Neural cell (in vitro differentiated cells): ENCODE results near the gene COX7B2. TPM values are rescaled to one million over a fixed set of nuclear protein-coding genes. Genes with fewer than 3 reads are reported as not detected.

ENCODE experiments used
- H2AFZ ChIP-seq: fragments of 200-600, 300-800 bp; sonication (generic), shearing (Covaris generic); 2 replicates; pipeline ENCODE4 v1.6.0; 2014; ENCODE audit warnings: low read depth, mild to moderate bottlenecking, antibody characterized with exemption, low read length, moderate library complexity
- H3F3A ChIP-seq: fragments of 200-600 bp; shearing (Covaris generic); 2 replicates; pipeline ENCODE4 v1.6.1; 2016; ENCODE audit warnings: mild to moderate bottlenecking, moderate library complexity, mixed read lengths, antibody characterized with exemption, low read length; ENCODE audit not compliant: insufficient read depth, poor library complexity, severe bottlenecking
- H3K27ac ChIP-seq: fragments of 200-600, 300-800 bp; sonication (generic), shearing (Covaris generic); 2 replicates; pipeline ENCODE4 v1.5.1; 2014; ENCODE audit warnings: mild to moderate bottlenecking, low read length, moderate library complexity
- H3K27me3 ChIP-seq: fragments of 300-800, 200-600 bp; sonication (generic), shearing (Covaris generic); 2 replicates; pipeline ENCODE4 v1.6.0; 2014; ENCODE audit warnings: mild to moderate bottlenecking, low read depth, low read length, moderate library complexity; ENCODE audit not compliant: insufficient read depth
- H3K36me3 ChIP-seq: fragments of 300-800, 200-600 bp; sonication (generic), shearing (Covaris generic); 2 replicates; pipeline ENCODE4 v1.5.1; 2014; ENCODE audit warnings: mild to moderate bottlenecking, antibody characterized with exemption, low read length, moderate library complexity; ENCODE audit not compliant: insufficient read depth
- H3K4me2 ChIP-seq: fragments of 300-800, 200-600 bp; sonication (generic), shearing (Covaris generic); 2 replicates; pipeline ENCODE4 v1.6.0; 2014; ENCODE audit warnings: mild to moderate bottlenecking, low read length
- H3K4me3 ChIP-seq: fragments of 300-800, 200-600 bp; sonication (generic), shearing (Covaris generic); 2 replicates; pipeline ENCODE4 v1.5.1; 2014; ENCODE audit warnings: mild to moderate bottlenecking, low read length, moderate library complexity
- H3K79me2 ChIP-seq: fragments of 200-600 bp; shearing (Covaris generic); replicated peaks from 2 replicates; pipeline ENCODE4 v1.6.0; 2014; ENCODE audit warnings: mild to moderate bottlenecking, low read length, moderate library complexity; ENCODE audit not compliant: insufficient read depth
- H3K9ac ChIP-seq: fragments of 300-800, 200-600 bp; sonication (generic), shearing (Covaris generic); 2 replicates; pipeline ENCODE4 v1.6.1; 2016; ENCODE audit warnings: mild to moderate bottlenecking, low read length, mixed read lengths
- H3K9me2 ChIP-seq: fragments of 200-600 bp; shearing (Covaris generic); 2 replicates; pipeline ENCODE4 v1.6.1; 2016; ENCODE audit warnings: mild to moderate bottlenecking, low read length, mixed read lengths; ENCODE audit not compliant: insufficient read depth
- H3K9me3 ChIP-seq: fragments of 200-600, 300-800 bp; sonication (generic), shearing (Covaris generic); 2 replicates; pipeline ENCODE4 v1.6.1; 2016; ENCODE audit warnings: mild to moderate bottlenecking, mixed run types, low read length, moderate library complexity, mixed read lengths
- H4K20me1 ChIP-seq: fragments of 200-600 bp; shearing (Covaris generic); 2 replicates; pipeline ENCODE4 v1.6.1; 2016; ENCODE audit warnings: mild to moderate bottlenecking, mixed run types; ENCODE audit not compliant: insufficient read depth
- EP300 ChIP-seq: fragments of 450-650 bp; conservative IDR thresholded peaks from 2 replicates; pipeline ENCODE4 v1.6.1; 2014; ENCODE audit warnings: antibody characterized with exemption, mild to moderate bottlenecking, moderate library complexity; ENCODE audit not compliant: poor library complexity, severe bottlenecking
- EZH2 ChIP-seq: fragments of 200-600, 300-800 bp; shearing (Covaris generic), sonication (generic); IDR thresholded peaks from 2 replicates; pipeline ENCODE4 v1.6.1; 2014; ENCODE audit warnings: antibody characterized with exemption, low read length, borderline replicate concordance, mild to moderate bottlenecking; ENCODE audit not compliant: insufficient read depth, poor library complexity, severe bottlenecking
- MXI1 ChIP-seq: fragments of 450-650 bp; conservative IDR thresholded peaks from 2 replicates; pipeline ENCODE4 v1.6.1; 2014; ENCODE audit warnings: antibody characterized with exemption, mild to moderate bottlenecking; ENCODE audit not compliant: poor library complexity, severe bottlenecking
- POLR2AphosphoS5 ChIP-seq: IDR thresholded peaks from 2 replicates; pipeline ENCODE4 v1.6.1; 2012
- RAD21 ChIP-seq: fragments of 450-650 bp; conservative IDR thresholded peaks from 2 replicates; pipeline ENCODE4 v1.6.1; 2014; ENCODE audit warnings: antibody characterized with exemption, mild to moderate bottlenecking, moderate library complexity
- SMC3 ChIP-seq: fragments of 450-650 bp; conservative IDR thresholded peaks from 2 replicates; pipeline ENCODE4 v1.6.1; 2014; ENCODE audit warnings: antibody characterized with exemption, mild to moderate bottlenecking, moderate library complexity; ENCODE audit not compliant: poor library complexity
- TAF1 ChIP-seq: IDR thresholded peaks from 2 replicates; pipeline ENCODE4 v1.6.1; 2012; ENCODE audit warnings: low read depth
- polyA plus RNA-seq: library from polyadenylated mRNA; depleted of rRNA; stranded (reverse); fragments of >200 nt; gene quantifications from 2 replicates; pipeline ENCODE4 v1.2.3, GENCODE V29; 2014
- TF ChIP-seq, protein P1 (sequence below): IDR thresholded peaks from 2 replicates; pipeline ENCODE4 v1.6.1; 2012; ENCODE audit warnings: borderline replicate concordance
- TF ChIP-seq, protein P2 (sequence below): fragments of 450-650 bp; IDR thresholded peaks from 2 replicates; pipeline ENCODE4 v1.5.1; 2014; ENCODE audit warnings: antibody characterized with exemption, mild to moderate bottlenecking, moderate library complexity; ENCODE audit not compliant: poor library complexity, severe bottlenecking

COX7B2 gene
- polyA plus RNA-seq, 1 donor from 2014 or later, result not detected

DNA sequence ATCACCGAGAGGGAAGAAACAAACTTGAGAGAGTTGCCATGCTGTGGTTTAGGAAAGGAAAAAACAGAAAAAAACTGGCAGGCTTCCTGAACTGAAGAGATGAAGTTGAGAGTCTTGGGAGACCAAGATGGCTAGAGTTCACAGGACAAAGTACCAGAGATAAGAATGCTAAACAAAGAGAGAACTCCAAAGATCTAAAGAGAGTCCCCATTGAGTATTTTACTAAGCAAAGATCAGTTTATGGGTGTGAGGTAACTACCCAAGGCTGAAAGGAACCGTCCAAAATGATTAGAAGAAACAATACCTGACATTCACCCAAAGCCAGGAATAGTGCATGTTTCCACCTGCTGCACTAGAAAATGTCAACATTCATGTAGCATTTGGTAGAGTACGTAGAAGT is 21.8 kb upstream of the COX7B2 start:
- Histone ChIP-seq H3K36me3 (no peaks in the 10 kb centered on the region), H2AFZ (no peak overlapping the region), H3K79me2 (no peaks in the 10 kb centered on the region), H3K4me3 (no peak overlapping the region), H4K20me1 (no peaks in the 10 kb centered on the region), H3F3A (no peaks in the 10 kb centered on the region), H3K4me2 (no peak overlapping the region), H3K27me3 (no peaks in the 10 kb centered on the region), H3K9me2 (no peaks in the 10 kb centered on the region), H3K27ac (no peak overlapping the region), H3K9me3 (no peaks in the 10 kb centered on the region), H3K9ac (no peak overlapping the region)
- no peak for TF ChIP-seq MXI1
- TF ChIP-seq EZH2, result no peak
- TF ChIP-seq, protein P1, sequence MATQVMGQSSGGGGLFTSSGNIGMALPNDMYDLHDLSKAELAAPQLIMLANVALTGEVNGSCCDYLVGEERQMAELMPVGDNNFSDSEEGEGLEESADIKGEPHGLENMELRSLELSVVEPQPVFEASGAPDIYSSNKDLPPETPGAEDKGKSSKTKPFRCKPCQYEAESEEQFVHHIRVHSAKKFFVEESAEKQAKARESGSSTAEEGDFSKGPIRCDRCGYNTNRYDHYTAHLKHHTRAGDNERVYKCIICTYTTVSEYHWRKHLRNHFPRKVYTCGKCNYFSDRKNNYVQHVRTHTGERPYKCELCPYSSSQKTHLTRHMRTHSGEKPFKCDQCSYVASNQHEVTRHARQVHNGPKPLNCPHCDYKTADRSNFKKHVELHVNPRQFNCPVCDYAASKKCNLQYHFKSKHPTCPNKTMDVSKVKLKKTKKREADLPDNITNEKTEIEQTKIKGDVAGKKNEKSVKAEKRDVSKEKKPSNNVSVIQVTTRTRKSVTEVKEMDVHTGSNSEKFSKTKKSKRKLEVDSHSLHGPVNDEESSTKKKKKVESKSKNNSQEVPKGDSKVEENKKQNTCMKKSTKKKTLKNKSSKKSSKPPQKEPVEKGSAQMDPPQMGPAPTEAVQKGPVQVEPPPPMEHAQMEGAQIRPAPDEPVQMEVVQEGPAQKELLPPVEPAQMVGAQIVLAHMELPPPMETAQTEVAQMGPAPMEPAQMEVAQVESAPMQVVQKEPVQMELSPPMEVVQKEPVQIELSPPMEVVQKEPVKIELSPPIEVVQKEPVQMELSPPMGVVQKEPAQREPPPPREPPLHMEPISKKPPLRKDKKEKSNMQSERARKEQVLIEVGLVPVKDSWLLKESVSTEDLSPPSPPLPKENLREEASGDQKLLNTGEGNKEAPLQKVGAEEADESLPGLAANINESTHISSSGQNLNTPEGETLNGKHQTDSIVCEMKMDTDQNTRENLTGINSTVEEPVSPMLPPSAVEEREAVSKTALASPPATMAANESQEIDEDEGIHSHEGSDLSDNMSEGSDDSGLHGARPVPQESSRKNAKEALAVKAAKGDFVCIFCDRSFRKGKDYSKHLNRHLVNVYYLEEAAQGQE, result no peak
- TF ChIP-seq POLR2AphosphoS5, result no peak
- no peak for TF ChIP-seq SMC3
- no peak for TF ChIP-seq RAD21
- TF ChIP-seq TAF1, result no peak
- no peak for TF ChIP-seq EP300
- TF ChIP-seq, protein P2, sequence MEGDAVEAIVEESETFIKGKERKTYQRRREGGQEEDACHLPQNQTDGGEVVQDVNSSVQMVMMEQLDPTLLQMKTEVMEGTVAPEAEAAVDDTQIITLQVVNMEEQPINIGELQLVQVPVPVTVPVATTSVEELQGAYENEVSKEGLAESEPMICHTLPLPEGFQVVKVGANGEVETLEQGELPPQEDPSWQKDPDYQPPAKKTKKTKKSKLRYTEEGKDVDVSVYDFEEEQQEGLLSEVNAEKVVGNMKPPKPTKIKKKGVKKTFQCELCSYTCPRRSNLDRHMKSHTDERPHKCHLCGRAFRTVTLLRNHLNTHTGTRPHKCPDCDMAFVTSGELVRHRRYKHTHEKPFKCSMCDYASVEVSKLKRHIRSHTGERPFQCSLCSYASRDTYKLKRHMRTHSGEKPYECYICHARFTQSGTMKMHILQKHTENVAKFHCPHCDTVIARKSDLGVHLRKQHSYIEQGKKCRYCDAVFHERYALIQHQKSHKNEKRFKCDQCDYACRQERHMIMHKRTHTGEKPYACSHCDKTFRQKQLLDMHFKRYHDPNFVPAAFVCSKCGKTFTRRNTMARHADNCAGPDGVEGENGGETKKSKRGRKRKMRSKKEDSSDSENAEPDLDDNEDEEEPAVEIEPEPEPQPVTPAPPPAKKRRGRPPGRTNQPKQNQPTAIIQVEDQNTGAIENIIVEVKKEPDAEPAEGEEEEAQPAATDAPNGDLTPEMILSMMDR, result no peak

DNA sequence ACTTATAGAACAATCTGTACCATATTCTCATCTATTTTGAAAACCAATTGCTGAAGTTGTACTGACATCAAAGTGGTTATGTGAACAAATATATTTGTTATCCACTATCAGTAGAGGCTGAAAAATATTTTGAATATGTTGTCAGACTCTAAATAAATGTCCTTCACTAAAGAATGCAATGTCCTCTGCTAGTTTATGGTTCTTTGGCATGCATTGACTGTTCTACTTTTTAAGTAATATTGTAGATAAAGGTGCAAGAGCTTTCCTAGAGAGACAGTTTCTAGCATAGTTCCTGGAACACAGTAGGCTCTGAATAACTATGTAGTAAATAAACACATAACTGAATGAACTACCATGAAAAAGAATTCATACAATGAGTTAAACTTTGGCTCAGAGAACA is 18.2 kb upstream of the COX7B2 start:
- Histone ChIP-seq H3K36me3 (no peaks in the 10 kb centered on the region), H4K20me1 (no peaks in the 10 kb centered on the region), H3K79me2 (no peaks in the 10 kb centered on the region), H3F3A (no peaks in the 10 kb centered on the region), H3K9me3 (no peaks in the 10 kb centered on the region), H3K4me2 (no peak overlapping the region), H3K9me2 (no peaks in the 10 kb centered on the region), H3K9ac (no peak overlapping the region), H2AFZ (no peak overlapping the region), H3K27ac (no peak overlapping the region), H3K27me3 (no peaks in the 10 kb centered on the region), H3K4me3 (no peak overlapping the region)
- TF ChIP-seq MXI1, result no peak
- no peak for TF ChIP-seq RAD21
- TF ChIP-seq, protein P2, result no peak
- no peak for TF ChIP-seq EZH2
- TF ChIP-seq EP300, result no peak
- TF ChIP-seq, protein P1, result no peak
- TF ChIP-seq TAF1, result no peak
- TF ChIP-seq POLR2AphosphoS5, result no peak
- no peak for TF ChIP-seq SMC3
